GM21737 (cell line): ENCODE data around the gene PIH1D1.
A peak's percentile ranks its signal among the peaks of the same experiment; 100 is the strongest.

Experiments
- ATAC-seq: cut with Tn5 transposase; IDR thresholded peaks from one replicate; pipeline ENCODE4 v1.9.1; 2021; ENCODE audit warnings: mild to moderate bottlenecking, moderate library complexity; ENCODE audit not compliant: unreplicated experiment

Gene PIH1D1

GRCh38 chr19:49451430-49452181, at the start of gene PIH1D1:
Gene PIH1D1 (minus strand): TSS chr19:49451814. CDS start chr19:49451574, 240 bp downstream.
- peak; percentile 60 for ATAC-seq

GRCh38 chr19:49499030-49499670, 47.5 kb upstream of the PIH1D1 start:
- no peak for ATAC-seq

GRCh38 chr19:49498475-49498874, 46.9 kb upstream of the PIH1D1 start:
- no peak for ATAC-seq

GRCh38 chr19:49497789-49498103, 46.1 kb upstream of the PIH1D1 start:
- no peak for ATAC-seq

GRCh38 chr19:49497047-49497788, 45.6 kb upstream of the PIH1D1 start:
- ATAC-seq, result no peak

- no peak for ATAC-seq
These were observed 45.0 kb upstream of the PIH1D1 start for GRCh38 chr19:49496574-49497008.

GRCh38 chr19:49492573-49493405, 41.2 kb upstream of the PIH1D1 start:
- ATAC-seq, result no peak

GRCh38 chr19:49491804-49492572, 40.4 kb upstream of the PIH1D1 start:
- ATAC-seq, result no peak

- ATAC-seq, result no peak
These were observed 39.6 kb upstream of the PIH1D1 start for GRCh38 chr19:49491030-49491803.

- ATAC-seq, result no peak
These were observed 38.8 kb upstream of the PIH1D1 start for GRCh38 chr19:49490287-49491029.

- no peak for ATAC-seq
These were observed 38.1 kb upstream of the PIH1D1 start for GRCh38 chr19:49489601-49490167.

- ATAC-seq, result no peak
These were observed 37.4 kb upstream of the PIH1D1 start for GRCh38 chr19:49488863-49489537.

- no peak for ATAC-seq
These were observed 36.6 kb upstream of the PIH1D1 start for GRCh38 chr19:49488046-49488862.

- peak; percentile 89 for ATAC-seq
These were observed 35.8 kb upstream of the PIH1D1 start, which contains the start of gene RPL13A for GRCh38 chr19:49487277-49488045. Gene RPL13A (plus strand): TSS chr19:49487608. CDS start chr19:49487630, 22 bp downstream.

- no peak for ATAC-seq
These were observed 35.2 kb upstream of the PIH1D1 start for GRCh38 chr19:49486710-49487276.

- no peak for ATAC-seq
These were observed 34.6 kb upstream of the PIH1D1 start for GRCh38 chr19:49486232-49486631.
